Measurements from ENCODE around the gene MGMT. TPM values are rescaled to one million over a fixed set of nuclear protein-coding genes. Genes with fewer than 3 reads are reported as not detected.

The MGMT gene
- total RNA-seq, 1 experiment from 2014 or later = 11.5 TPM

DNA sequence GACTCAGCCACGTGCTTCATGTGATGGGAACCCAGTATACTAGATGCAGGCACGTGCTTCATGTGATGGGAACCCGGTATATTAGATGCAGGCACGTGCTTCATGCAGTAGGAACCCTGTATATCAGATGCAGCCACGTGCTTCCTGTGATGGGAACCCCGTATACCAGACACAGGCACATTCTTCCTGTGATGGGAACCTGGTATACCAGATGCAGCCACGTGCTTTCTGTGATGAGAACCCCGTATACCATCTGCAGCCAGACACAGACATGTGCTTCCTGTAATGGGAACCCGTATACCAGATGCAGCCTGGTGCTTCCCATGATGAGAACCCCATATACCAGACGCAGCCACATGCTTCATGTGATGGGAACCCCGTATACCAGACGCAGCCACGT lies 44.0 kb downstream of the MGMT start:
- TF ChIP-seq SP1 (IDR thresholded peaks at IDR 0.05; ENCODE audit: low read depth) (no peak), JUND (IDR thresholded peaks at IDR 0.05) (no peak), CEBPB (IDR thresholded peaks at IDR 0.05; ENCODE audit: low read depth) (no peak), YY1 (IDR thresholded peaks at IDR 0.05; ENCODE audit: extremely low read depth, insufficient replicate concordance, low read depth, low read length) (no peak), EGR1 (IDR thresholded peaks at IDR 0.05; ENCODE audit: low read depth) (no peak), CBX3 (IDR thresholded peaks at IDR 0.05; ENCODE audit: low read depth) (no peak)
- TF ChIP-seq, protein P1, sequence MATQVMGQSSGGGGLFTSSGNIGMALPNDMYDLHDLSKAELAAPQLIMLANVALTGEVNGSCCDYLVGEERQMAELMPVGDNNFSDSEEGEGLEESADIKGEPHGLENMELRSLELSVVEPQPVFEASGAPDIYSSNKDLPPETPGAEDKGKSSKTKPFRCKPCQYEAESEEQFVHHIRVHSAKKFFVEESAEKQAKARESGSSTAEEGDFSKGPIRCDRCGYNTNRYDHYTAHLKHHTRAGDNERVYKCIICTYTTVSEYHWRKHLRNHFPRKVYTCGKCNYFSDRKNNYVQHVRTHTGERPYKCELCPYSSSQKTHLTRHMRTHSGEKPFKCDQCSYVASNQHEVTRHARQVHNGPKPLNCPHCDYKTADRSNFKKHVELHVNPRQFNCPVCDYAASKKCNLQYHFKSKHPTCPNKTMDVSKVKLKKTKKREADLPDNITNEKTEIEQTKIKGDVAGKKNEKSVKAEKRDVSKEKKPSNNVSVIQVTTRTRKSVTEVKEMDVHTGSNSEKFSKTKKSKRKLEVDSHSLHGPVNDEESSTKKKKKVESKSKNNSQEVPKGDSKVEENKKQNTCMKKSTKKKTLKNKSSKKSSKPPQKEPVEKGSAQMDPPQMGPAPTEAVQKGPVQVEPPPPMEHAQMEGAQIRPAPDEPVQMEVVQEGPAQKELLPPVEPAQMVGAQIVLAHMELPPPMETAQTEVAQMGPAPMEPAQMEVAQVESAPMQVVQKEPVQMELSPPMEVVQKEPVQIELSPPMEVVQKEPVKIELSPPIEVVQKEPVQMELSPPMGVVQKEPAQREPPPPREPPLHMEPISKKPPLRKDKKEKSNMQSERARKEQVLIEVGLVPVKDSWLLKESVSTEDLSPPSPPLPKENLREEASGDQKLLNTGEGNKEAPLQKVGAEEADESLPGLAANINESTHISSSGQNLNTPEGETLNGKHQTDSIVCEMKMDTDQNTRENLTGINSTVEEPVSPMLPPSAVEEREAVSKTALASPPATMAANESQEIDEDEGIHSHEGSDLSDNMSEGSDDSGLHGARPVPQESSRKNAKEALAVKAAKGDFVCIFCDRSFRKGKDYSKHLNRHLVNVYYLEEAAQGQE (IDR thresholded peaks at IDR 0.05; ENCODE audit: low read depth) = no peak
- TF ChIP-seq, protein P2, sequence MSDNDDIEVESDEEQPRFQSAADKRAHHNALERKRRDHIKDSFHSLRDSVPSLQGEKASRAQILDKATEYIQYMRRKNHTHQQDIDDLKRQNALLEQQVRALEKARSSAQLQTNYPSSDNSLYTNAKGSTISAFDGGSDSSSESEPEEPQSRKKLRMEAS (IDR thresholded peaks at IDR 0.05) = no peak
- Histone ChIP-seq H3K9me3 (ENCODE audit: control insufficient read depth in 1 of 2, insufficient read depth in 1 of 2, low read depth in 1 of 2, low read length in 2 of 2) (peaks cover 23 to 24% of the 10 kb centered on the region in 2 experiments; a peak in 2 of 4 replicates), H3K4me2 (ENCODE audit: low read length) (no peak overlapping the region), H2AFZ (ENCODE audit: low read depth, low read length, poor library complexity, severe bottlenecking) (no peak overlapping the region), H3K9ac (ENCODE audit: low read length) (no peak overlapping the region), H3K4me3 (replicated peaks in 1 of 2; ENCODE audit: low read depth in 1 of 2, low read length in 2 of 2) (no peak overlapping the region), H3K27me3 (ENCODE audit: insufficient read depth, low read length) (no peaks in the 10 kb centered on the region), H3K9me2 (ENCODE audit: insufficient read depth) (no peaks in the 10 kb centered on the region), H3K36me3 (ENCODE audit: control insufficient read depth in 1 of 2, insufficient read depth in 2 of 2, low read length in 2 of 2) (no peaks in the 10 kb centered on the region), H3K4me1 (ENCODE audit: control insufficient read depth in 1 of 2, insufficient read depth in 2 of 2, low read length in 2 of 2) (no peaks in the 10 kb centered on the region), H3K79me2 (ENCODE audit: insufficient read depth, low read length) (no peaks in the 10 kb centered on the region), H3K27ac (ENCODE audit: low read depth, low read length) (no peak overlapping the region), H4K20me1 (ENCODE audit: insufficient read depth) (no peaks in the 10 kb centered on the region)
- ATAC-seq = no peak
- RAD21 ChIA-PET (ENCODE audit: low non-redundant PET in 1 of 2, low total read pairs in 2 of 2, uncharacterized antibody in 2 of 2, unreplicated experiment in 2 of 2) = no interaction called here
- DNase-seq (ENCODE audit: low read depth, low spot score) = no peak
- BruUV-seq (replicated peaks) = no TSS peak
- CTCF ChIA-PET = no interaction called here
- intact Hi-C loops (cut with micrococcal nuclease) = no loop called here
- POLR2A ChIA-PET = no interaction called here
